WTC11 (cell line): ENCODE results near the gene RALBP1. TPM values are rescaled to one million over a fixed set of nuclear protein-coding genes. Genes with fewer than 3 reads are reported as not detected.

Experiments
- ATAC-seq: fragments of 200-7000 bp; cut with Tn5 transposase; 2 replicates; pipeline ENCODE4 v1.10.0; 2021; ENCODE audit warnings: mild to moderate bottlenecking, moderate library complexity
- CTCF ChIA-PET: fragments of 300-600 bp; sonication (Branson Sonifier 250); formaldehyde crosslinking; loops from one replicate; lab custom pipeline; 2021; ENCODE audit warnings: antibody characterized with exemption; lab: Charles Lee
- POLR2A ChIA-PET: fragments of 350-600 bp; sonication (Branson Sonifier 250); formaldehyde crosslinking; loops from one replicate; lab custom pipeline; 2021; ENCODE audit warnings: antibody characterized with exemption; lab: Charles Lee
- DNase-seq: peaks from one replicate; pipeline ENCODE4 v3.0.0; 2021; ENCODE audit warnings: low spot score
- H3K27ac Mint-ChIP-seq: 2 replicates; pipeline ENCODE4 v1.8.0; 2021; ENCODE audit warnings: mixed read lengths
- H3K27me3 Mint-ChIP-seq: 2 replicates; pipeline ENCODE4 v1.8.0; 2021; ENCODE audit warnings: low read depth, mild to moderate bottlenecking, moderate library complexity, mixed read lengths
- H3K36me3 Mint-ChIP-seq: 2 replicates; pipeline ENCODE4 v1.8.0; 2021; ENCODE audit warnings: mixed read lengths
- H3K4me1 Mint-ChIP-seq: 2 replicates; pipeline ENCODE4 v1.8.0; 2022; ENCODE audit warnings: mixed read lengths
- H3K4me3 Mint-ChIP-seq: 2 replicates; pipeline ENCODE4 v1.8.0; 2021; ENCODE audit warnings: mild to moderate bottlenecking, moderate library complexity, mixed read lengths
- H3K9me3 Mint-ChIP-seq: 2 replicates; pipeline ENCODE4 v1.8.0; 2021; ENCODE audit warnings: mixed read lengths
- ESRRA ChIP-seq: sonication (generic); formaldehyde crosslinking; IDR thresholded peaks from 2 replicates; pipeline ENCODE4 v1.8.1; 2022; ENCODE audit warnings: mild to moderate bottlenecking, missing genetic modification reagents, borderline replicate concordance
- FOXK1 ChIP-seq: sonication (generic); formaldehyde crosslinking; IDR thresholded peaks from 2 replicates; pipeline ENCODE4 v1.8.0; 2022; ENCODE audit warnings: mild to moderate bottlenecking, moderate library complexity, missing genetic modification reagents
- JAZF1 ChIP-seq: fragments of 250-450 bp; sonication (Bioruptor Pico); IDR thresholded peaks from 2 replicates; pipeline ENCODE4 v1.9.0; 2021; ENCODE audit warnings: moderate library complexity, mild to moderate bottlenecking, inconsistent platforms
- MAX ChIP-seq: sonication (generic); formaldehyde crosslinking; IDR thresholded peaks from 2 replicates; pipeline ENCODE4 v1.8.0; 2022; ENCODE audit warnings: mild to moderate bottlenecking, missing genetic modification reagents
- NR1H2 ChIP-seq: sonication (generic); formaldehyde crosslinking; IDR thresholded peaks from 2 replicates; pipeline ENCODE4 v1.9.0; 2021; ENCODE audit warnings: mild to moderate bottlenecking, moderate library complexity, missing genetic modification reagents
- OVOL2 ChIP-seq: fragments of 250-450 bp; sonication (Bioruptor Pico); IDR thresholded peaks from 2 replicates; pipeline ENCODE4 v1.9.0; 2021; ENCODE audit warnings: mild to moderate bottlenecking, borderline replicate concordance
- PRRX2 ChIP-seq: fragments of 250-450 bp; sonication (Bioruptor Pico); IDR thresholded peaks from 2 replicates; pipeline ENCODE4 v1.8.0; 2021; ENCODE audit warnings: mild to moderate bottlenecking
- RELA ChIP-seq: sonication (generic); formaldehyde crosslinking; IDR thresholded peaks from 2 replicates; pipeline ENCODE4 v1.8.1; 2022; ENCODE audit warnings: missing genetic modification reagents, mild to moderate bottlenecking, borderline replicate concordance
- RORB ChIP-seq: fragments of 250-450 bp; sonication (Bioruptor Pico); IDR thresholded peaks from 2 replicates; pipeline ENCODE4 v1.9.0; 2021; ENCODE audit warnings: mild to moderate bottlenecking
- SMAD4 ChIP-seq: sonication (generic); formaldehyde crosslinking; IDR thresholded peaks from 2 replicates; pipeline ENCODE4 v1.8.0; 2022; ENCODE audit warnings: mild to moderate bottlenecking, missing genetic modification reagents
- TEAD1 ChIP-seq: sonication (generic); formaldehyde crosslinking; IDR thresholded peaks from 2 replicates; pipeline ENCODE4 v1.8.0; 2022; ENCODE audit warnings: mild to moderate bottlenecking, missing genetic modification reagents
- ZBTB43 ChIP-seq: sonication (generic); formaldehyde crosslinking; IDR thresholded peaks from 2 replicates; pipeline ENCODE4 v1.8.1; 2023; ENCODE audit warnings: mild to moderate bottlenecking, missing genetic modification reagents
- ZNF121 ChIP-seq: sonication (generic); formaldehyde crosslinking; IDR thresholded peaks from 2 replicates; pipeline ENCODE4 v1.8.0; 2023; ENCODE audit warnings: missing genetic modification reagents
- ZNF138 ChIP-seq: sonication (generic); formaldehyde crosslinking; conservative IDR thresholded peaks from 2 replicates; pipeline ENCODE4 v1.8.1; 2022; ENCODE audit warnings: mild to moderate bottlenecking, moderate library complexity, missing genetic modification reagents
- ZNF532 ChIP-seq: fragments of 250-450 bp; sonication (Bioruptor Pico); IDR thresholded peaks from 2 replicates; pipeline ENCODE4 v1.9.0; 2021; ENCODE audit warnings: mild to moderate bottlenecking, borderline replicate concordance
- ZNF671 ChIP-seq: fragments of 250-450 bp; sonication (Bioruptor Pico); IDR thresholded peaks from 2 replicates; pipeline ENCODE4 v1.8.0; 2021; ENCODE audit warnings: mild to moderate bottlenecking
- total RNA-seq: library from RNA; stranded (reverse); gene quantifications from 3 replicates; pipeline ENCODE4 v1.2.3, GENCODE V29; 2021
- TF ChIP-seq, protein P1 (sequence below): sonication (generic); formaldehyde crosslinking; conservative IDR thresholded peaks from 2 replicates; pipeline ENCODE4 v1.8.1; 2023; ENCODE audit warnings: mild to moderate bottlenecking, low read depth, missing genetic modification reagents, moderate library complexity

RALBP1 gene
- total RNA-seq, 1 experiment from 2014 or later, result 69.3 TPM

GRCh38 chr18:9558387-9559064 lies 83.2 kb downstream of the RALBP1 start:
- Mint-ChIP-seq H3K27me3 (no peaks in the 10 kb centered on the region), H3K9me3 (peaks cover 3% of the 10 kb centered on the region)
- POLR2A ChIA-PET, result no interaction called here

DNA sequence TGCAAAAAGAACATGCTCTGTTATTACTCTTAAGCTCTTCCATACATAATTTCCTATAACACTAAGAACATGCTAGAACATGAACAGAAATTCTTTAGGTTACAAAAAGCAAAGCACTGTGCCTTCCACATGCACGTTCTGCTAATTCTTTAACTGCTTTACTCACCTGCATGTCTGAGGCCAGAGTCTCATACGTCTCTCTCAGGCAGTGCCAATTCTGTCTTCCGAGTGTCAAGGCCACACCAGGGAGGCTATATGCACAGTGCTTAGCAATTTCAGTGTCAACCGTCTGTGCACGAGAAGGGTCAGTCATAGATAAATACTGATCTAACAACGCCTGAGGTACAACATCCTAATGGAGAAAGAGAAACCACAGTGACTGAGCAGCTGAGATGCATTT lies 83.9 kb downstream of the RALBP1 start:
- Mint-ChIP-seq H3K27me3 (no peaks in the 10 kb centered on the region), H3K4me3 (no peak overlapping the region), H3K4me1 (no peaks in the 10 kb centered on the region), H3K36me3 (peaks cover 73% of the 10 kb centered on the region), H3K9me3 (no peaks in the 10 kb centered on the region), H3K27ac (peak overlapping the region; percentile 52; the same call in 1 of the 2 replicates)
- CTCF ChIA-PET, result no interaction called here
- DNase-seq, result no peak
- POLR2A ChIA-PET, result no interaction called here
- no peak for ATAC-seq
- TF ChIP-seq TEAD1 (CRISPR knock-in tag) (no peak), ZNF121 (CRISPR knock-in tag) (no peak)

More at GRCh38 chr18:9558387-9559064, 83.2 kb downstream of the RALBP1 start:
- H3K4me1 Mint-ChIP-seq, result no peaks in the 10 kb centered on the region
- CTCF ChIA-PET, result no interaction called here
- DNase-seq (no peak), ATAC-seq (no peak)
- H3K36me3 Mint-ChIP-seq, result peaks cover 80% of the 10 kb centered on the region
- H3K4me3 Mint-ChIP-seq, result no peak overlapping the region
- TF ChIP-seq NR1H2 (CRISPR knock-in tag), result no peak
- TF ChIP-seq SMAD4 (CRISPR knock-in tag), result no peak
- peak overlapping the region; percentile 70; the same call in 1 of the 2 replicates for H3K27ac Mint-ChIP-seq

DNA sequence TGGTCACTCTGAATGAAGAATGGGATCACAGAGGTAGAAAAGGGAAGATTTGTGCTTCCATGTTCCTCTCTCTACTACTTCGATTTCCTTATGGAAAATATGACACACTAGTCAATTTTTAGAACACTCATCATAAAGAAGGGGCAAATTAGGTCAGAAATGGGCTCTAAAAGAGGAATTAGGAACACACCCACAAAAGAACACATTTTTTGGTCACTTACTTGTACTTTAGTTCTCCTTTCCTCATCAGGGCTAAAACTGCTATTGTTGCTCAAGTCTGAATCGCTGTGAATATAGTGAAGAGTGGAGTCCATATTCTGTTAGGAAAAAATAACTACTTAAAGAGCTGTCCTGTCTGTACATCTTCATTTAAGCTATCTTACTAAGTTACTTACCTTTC lies 86.4 kb downstream of the RALBP1 start:
- ChIA-PET POLR2A (no interaction called here), CTCF (no interaction called here)
- no peak for ATAC-seq
- Mint-ChIP-seq H3K27ac (no peak overlapping the region), H3K27me3 (no peaks in the 10 kb centered on the region), H3K4me1 (no peaks in the 10 kb centered on the region), H3K36me3 (peaks cover 52% of the 10 kb centered on the region), H3K9me3 (no peaks in the 10 kb centered on the region), H3K4me3 (no peak overlapping the region)
- TF ChIP-seq ZNF532 (CRISPR knock-in tag), result no peak
- DNase-seq, result no peak

DNA sequence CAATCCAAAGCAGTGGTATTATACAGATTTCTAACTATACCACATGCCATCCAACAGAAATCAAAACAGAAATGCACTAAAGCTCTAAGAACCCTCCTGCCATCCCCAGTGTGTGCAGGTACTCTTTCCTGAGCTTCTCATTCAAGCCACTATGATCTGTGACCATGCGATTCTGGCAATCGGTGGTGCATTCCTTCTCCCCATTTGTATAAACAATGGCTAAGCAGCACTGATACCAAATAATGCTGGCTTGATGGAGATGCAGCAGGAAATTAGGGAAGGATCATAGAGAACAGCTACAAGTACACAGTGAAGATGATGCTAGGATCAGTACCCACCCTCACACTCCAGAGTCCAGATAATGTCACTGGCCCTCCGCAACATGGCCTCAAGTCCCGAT lies 87.3 kb downstream of the RALBP1 start:
- H3K36me3 Mint-ChIP-seq, result peaks cover 49% of the 10 kb centered on the region
- H3K4me3 Mint-ChIP-seq, result no peak overlapping the region
- no peaks in the 10 kb centered on the region for H3K9me3 Mint-ChIP-seq
- no peaks in the 10 kb centered on the region for H3K4me1 Mint-ChIP-seq
- DNase-seq (no peak), ATAC-seq (no peak)
- TF ChIP-seq RORB (CRISPR knock-in tag) (no peak), PRRX2 (no peak), RELA (CRISPR knock-in tag) (no peak)
- ChIA-PET POLR2A (no interaction called here), CTCF (interaction anchor here (1.0 to 1.2 kb wide), 2 partner anchors 46 to 99 kb away, joined by 3 read pairs; no protein-coding TSS in a partner anchor)
- H3K27me3 Mint-ChIP-seq, result no peaks in the 10 kb centered on the region
- H3K27ac Mint-ChIP-seq, result no peak overlapping the region

- ATAC-seq, result no peak
- H3K9me3 Mint-ChIP-seq, result no peaks in the 10 kb centered on the region
- H3K27ac Mint-ChIP-seq, result no peak overlapping the region
- DNase-seq, result no peak
- CTCF ChIA-PET, result interaction anchor here (1.0 to 1.2 kb wide), 2 partner anchors 47 to 98 kb away, joined by 3 read pairs; no protein-coding TSS in a partner anchor
- POLR2A ChIA-PET, result no interaction called here
- H3K27me3 Mint-ChIP-seq, result no peaks in the 10 kb centered on the region
- H3K4me1 Mint-ChIP-seq, result no peaks in the 10 kb centered on the region
- H3K36me3 Mint-ChIP-seq, result peaks cover 43% of the 10 kb centered on the region
- H3K4me3 Mint-ChIP-seq, result no peak overlapping the region
- TF ChIP-seq ZNF671 (CRISPR knock-in tag), result no peak
- no peak for TF ChIP-seq ESRRA
- no peak for TF ChIP-seq ZNF138 (CRISPR knock-in tag)
- no peak for TF ChIP-seq JAZF1 (CRISPR knock-in tag)
- no peak for TF ChIP-seq OVOL2 (CRISPR knock-in tag)
- TF ChIP-seq ZBTB43 (CRISPR knock-in tag), result no peak
- TF ChIP-seq, protein P1, sequence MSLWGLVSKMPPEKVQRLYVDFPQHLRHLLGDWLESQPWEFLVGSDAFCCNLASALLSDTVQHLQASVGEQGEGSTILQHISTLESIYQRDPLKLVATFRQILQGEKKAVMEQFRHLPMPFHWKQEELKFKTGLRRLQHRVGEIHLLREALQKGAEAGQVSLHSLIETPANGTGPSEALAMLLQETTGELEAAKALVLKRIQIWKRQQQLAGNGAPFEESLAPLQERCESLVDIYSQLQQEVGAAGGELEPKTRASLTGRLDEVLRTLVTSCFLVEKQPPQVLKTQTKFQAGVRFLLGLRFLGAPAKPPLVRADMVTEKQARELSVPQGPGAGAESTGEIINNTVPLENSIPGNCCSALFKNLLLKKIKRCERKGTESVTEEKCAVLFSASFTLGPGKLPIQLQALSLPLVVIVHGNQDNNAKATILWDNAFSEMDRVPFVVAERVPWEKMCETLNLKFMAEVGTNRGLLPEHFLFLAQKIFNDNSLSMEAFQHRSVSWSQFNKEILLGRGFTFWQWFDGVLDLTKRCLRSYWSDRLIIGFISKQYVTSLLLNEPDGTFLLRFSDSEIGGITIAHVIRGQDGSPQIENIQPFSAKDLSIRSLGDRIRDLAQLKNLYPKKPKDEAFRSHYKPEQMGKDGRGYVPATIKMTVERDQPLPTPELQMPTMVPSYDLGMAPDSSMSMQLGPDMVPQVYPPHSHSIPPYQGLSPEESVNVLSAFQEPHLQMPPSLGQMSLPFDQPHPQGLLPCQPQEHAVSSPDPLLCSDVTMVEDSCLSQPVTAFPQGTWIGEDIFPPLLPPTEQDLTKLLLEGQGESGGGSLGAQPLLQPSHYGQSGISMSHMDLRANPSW (CRISPR knock-in tag), result no peak
- TF ChIP-seq FOXK1 (CRISPR knock-in tag), result no peak
- TF ChIP-seq MAX, result no peak
These were observed 88.0 kb downstream of the RALBP1 start for GRCh38 chr18:9563331-9563730.
